Loucy (cell line): ENCODE measurements around the gene ASTL.

ENCODE experiments used
- CTCF ChIP-seq: fragments of 200-600 bp; sonication (generic); conservative IDR thresholded peaks from 2 replicates; pipeline ENCODE4 v1.5.1; 2014; ENCODE audit warnings: mild to moderate bottlenecking, antibody characterized with exemption, low read length
- EZH2phosphoT487 ChIP-seq: fragments of 200-600 bp; IDR thresholded peaks from 2 replicates; pipeline ENCODE4 v1.6.1; 2018; ENCODE audit warnings: antibody characterized with exemption, mild to moderate bottlenecking, moderate library complexity, borderline replicate concordance

GRCh38 chr2:96082211-96083063, 55.9 kb downstream of the ASTL start:
- no peak for TF ChIP-seq CTCF
- no peak for TF ChIP-seq EZH2phosphoT487
